HG03064 (cell line): Measurements from ENCODE around the gene EYA3.

ENCODE experiments used
- ATAC-seq: cut with Tn5 transposase; IDR thresholded peaks from one replicate; pipeline ENCODE4 v1.9.1; 2021; ENCODE audit warnings: low read depth; ENCODE audit not compliant: unreplicated experiment

Gene EYA3

GRCh38 chr1:28088168-28088961 lies at the start of gene EYA3:
EYA3 (minus strand) TSS chr1:28088610; CDS start chr1:28058026, 30,584 bp downstream.
- ATAC-seq = peak; percentile 79

GRCh38 chr1:28136922-28137613 lies 48.7 kb upstream of the EYA3 start:
- no peak for ATAC-seq

- no peak for ATAC-seq
Observed at GRCh38 chr1:28136169-28136921, 47.9 kb upstream of the EYA3 start.

- ATAC-seq = no peak
Observed at GRCh38 chr1:28135371-28136168, 47.2 kb upstream of the EYA3 start.

- no peak for ATAC-seq
Observed at GRCh38 chr1:28134651-28135207, 46.3 kb upstream of the EYA3 start.

- no peak for ATAC-seq
Observed at GRCh38 chr1:28132171-28133167, 44.1 kb upstream of the EYA3 start.

GRCh38 chr1:28130901-28131300 lies 42.5 kb upstream of the EYA3 start:
- ATAC-seq = no peak

- ATAC-seq = no peak
Observed at GRCh38 chr1:28129150-28129549, 40.7 kb upstream of the EYA3 start.

GRCh38 chr1:28127617-28128257 lies 39.3 kb upstream of the EYA3 start:
- no peak for ATAC-seq

GRCh38 chr1:28126783-28127490 lies 38.5 kb upstream of the EYA3 start:
- ATAC-seq = no peak

GRCh38 chr1:28126212-28126611 lies 37.8 kb upstream of the EYA3 start:
- ATAC-seq = no peak

GRCh38 chr1:28123461-28123961 lies 35.1 kb upstream of the EYA3 start:
- ATAC-seq = no peak

- no peak for ATAC-seq
Observed at GRCh38 chr1:28122183-28122582, 33.8 kb upstream of the EYA3 start.

GRCh38 chr1:28119556-28119955 lies 31.1 kb upstream of the EYA3 start:
- ATAC-seq = no peak

- no peak for ATAC-seq
Observed at GRCh38 chr1:28118640-28119307, 30.4 kb upstream of the EYA3 start.

GRCh38 chr1:28115267-28115666 lies 26.9 kb upstream of the EYA3 start:
- ATAC-seq = no peak

- ATAC-seq = no peak
Observed at GRCh38 chr1:28114844-28115243, 26.4 kb upstream of the EYA3 start.
